CD14-positive monocyte (primary cell): ENCODE results near the gene WDR70. TPM values are rescaled to one million over a fixed set of nuclear protein-coding genes. Genes with fewer than 3 reads are reported as not detected.

Experiments used
- DNase-seq, 3 donors: peaks; one replicate each; pipeline ENCODE4 v3.0.0-alpha.2; 2011 to 2022
- H2AFZ ChIP-seq: 2 replicates; pipeline ENCODE4 v1.6.0; 2012; ENCODE audit warnings: mild to moderate bottlenecking, low read depth, low read length, inconsistent platforms; ENCODE audit not compliant: insufficient read depth, poor library complexity, severe bottlenecking
- H3K27ac ChIP-seq, 2 donors: 1 replicate in 1 of 2; 2 replicates in 1 of 2; pipeline ENCODE4 v1.5.1; 2012 to 2013; ENCODE audit warnings: low read length in 2 of 2, control low read depth in 1 of 2, inconsistent platforms in 1 of 2, low read depth in 1 of 2, mild to moderate bottlenecking in 1 of 2
- H3K27me3 ChIP-seq, 2 donors: one replicate each; pipeline versions ENCODE4 v1.6.0 to v1.6.1; 2011 to 2013; ENCODE audit warnings: low read length in 2 of 2; ENCODE audit not compliant: control insufficient read depth in 2 of 2, insufficient read depth in 2 of 2
- H3K36me3 ChIP-seq, 2 donors: replicated peaks in 1 of 2; 1 replicate in 1 of 2; 2 replicates in 1 of 2; pipeline versions ENCODE4 v1.5.1 to v1.6.1; 2012 to 2013; ENCODE audit warnings: low read length in 2 of 2, control low read depth in 1 of 2, inconsistent platforms in 1 of 2, mild to moderate bottlenecking in 1 of 2; ENCODE audit not compliant: insufficient read depth in 2 of 2, control insufficient read depth in 1 of 2
- H3K4me1 ChIP-seq, 2 donors: 1 replicate in 1 of 2; 2 replicates in 1 of 2; pipeline versions ENCODE4 v1.5.1 to v1.6.1; 2012 to 2013; ENCODE audit warnings: low read length in 2 of 2, control low read depth in 1 of 2, inconsistent platforms in 1 of 2, mild to moderate bottlenecking in 1 of 2, moderate library complexity in 1 of 2; ENCODE audit not compliant: insufficient read depth in 2 of 2, control insufficient read depth in 1 of 2
- H3K4me2 ChIP-seq: replicated peaks from 2 replicates; pipeline ENCODE3; 2012; ENCODE audit warnings: low read length, moderate library complexity, mild to moderate bottlenecking; ENCODE audit not compliant: poor library complexity, severe bottlenecking; ENCODE audit errors: extremely low read depth
- H3K4me3 ChIP-seq, 3 experiments: fragments of 200-600 bp in 1 of 3; sonication (generic) in 1 of 3; replicated peaks in 1 of 3; 1 replicate in 2 of 3; 2 replicates in 1 of 3; pipeline ENCODE4 v1.5.1; 2011 to 2013; ENCODE audit warnings: low read length in 3 of 3, mild to moderate bottlenecking in 3 of 3, control low read depth in 2 of 3, low read depth in 2 of 3, inconsistent platforms in 1 of 3, moderate library complexity in 1 of 3
- H3K79me2 ChIP-seq: 2 replicates; pipeline ENCODE4 v1.6.0; 2012; ENCODE audit warnings: mild to moderate bottlenecking, control low read depth, inconsistent platforms, low read length, moderate library complexity; ENCODE audit not compliant: insufficient read depth
- H3K9ac ChIP-seq: 2 replicates; pipeline ENCODE4 v1.6.0; 2017; ENCODE audit warnings: low read length, mild to moderate bottlenecking; ENCODE audit not compliant: insufficient read depth, poor library complexity, severe bottlenecking
- H3K9me3 ChIP-seq, 2 donors: replicated peaks in 1 of 2; 1 replicate in 1 of 2; 2 replicates in 1 of 2; pipeline versions ENCODE4 v1.5.1 to v1.6.1; 2012 to 2013; ENCODE audit warnings: low read length in 2 of 2, control low read depth in 1 of 2; ENCODE audit not compliant: control insufficient read depth in 1 of 2, insufficient read depth in 1 of 2
- H4K20me1 ChIP-seq: 2 replicates; pipeline ENCODE4 v1.6.0; 2012; ENCODE audit warnings: mild to moderate bottlenecking, low read length, control low read depth, moderate library complexity; ENCODE audit not compliant: insufficient read depth
- H3K27ac Mint-ChIP-seq, 7 donors: one replicate each; pipeline ENCODE4 v1.8.0; 2020; ENCODE audit warnings: mild to moderate bottlenecking in 7 of 7, mixed read lengths in 7 of 7, moderate library complexity in 6 of 7, inconsistent platforms in 2 of 7
- H3K27me3 Mint-ChIP-seq, 3 donors: one replicate each; pipeline ENCODE4 v1.8.0; 2021 to 2022; ENCODE audit warnings: low read depth in 3 of 3, mild to moderate bottlenecking in 3 of 3, mixed read lengths in 3 of 3, moderate library complexity in 3 of 3, inconsistent platforms in 1 of 3
- H3K36me3 Mint-ChIP-seq, 2 donors: one replicate each; pipeline ENCODE4 v1.8.0; 2020; ENCODE audit warnings: mixed read lengths in 2 of 2, inconsistent platforms in 1 of 2, mild to moderate bottlenecking in 1 of 2
- H3K4me1 Mint-ChIP-seq: one replicate; pipeline ENCODE4 v1.8.0; 2020; ENCODE audit warnings: mild to moderate bottlenecking, mixed read lengths
- H3K4me3 Mint-ChIP-seq, 2 donors: one replicate each; pipeline ENCODE4 v1.8.0; 2020; ENCODE audit warnings: mild to moderate bottlenecking in 2 of 2, mixed read lengths in 2 of 2, moderate library complexity in 1 of 2
- H3K9me3 Mint-ChIP-seq, 7 donors: one replicate each; pipeline ENCODE4 v1.8.0; 2020 to 2022; ENCODE audit warnings: mixed read lengths in 7 of 7, mild to moderate bottlenecking in 6 of 7, moderate library complexity in 6 of 7, inconsistent platforms in 2 of 7
- CTCF ChIP-seq: fragments of 200-600 bp; IDR thresholded peaks from one replicate; pipeline ENCODE4 v1.8.0; 2022; ENCODE audit warnings: antibody characterized with exemption, mild to moderate bottlenecking
- WGBS: methylation state at CpG from one replicate; pipeline ENCODE4 v1.1.5; 2013; ENCODE audit warnings: missing lambda C conversion rate; ENCODE audit not compliant: insufficient coverage; 5-methylcytosine and 5-hydroxymethylcytosine counted together
- intact Hi-C, 2 donors: fragments of 100-400 bp; cut with micrococcal nuclease; formaldehyde crosslinking; loops; one replicate each; pipeline versions ENCODE4 v1.15.0 to v1.15.1; 2023
- polyA plus RNA-seq, 3 donors: library from polyadenylated mRNA; depleted of rRNA in 1 of 3; unstranded in 2 of 3; stranded (reverse) in 1 of 3; fragments of 300-500 nt in 2 of 3; fragments of >200 nt in 1 of 3; fragmentation: Illumina TruSeq in 2 of 3; gene quantifications; 1 replicate in 2 of 3; 2 replicates in 1 of 3; pipeline ENCODE4 v1.2.3, GENCODE V29; 2012 to 2021

The WDR70 gene
- polyA plus RNA-seq, 3 donors, result 13.1 to 21.0 (median 19.1) TPM

GRCh38 chr5:37683072-37683471 is 304.0 kb downstream of the WDR70 start:
- Histone ChIP-seq H2AFZ (no peak overlapping the region), H3K9me3 (peaks cover 6 to 17% of the 10 kb centered on the region in 2 donors), H3K4me3 (no peak overlapping the region), H3K27me3 (no peaks in the 10 kb centered on the region), H3K36me3 (no peaks in the 10 kb centered on the region), H3K4me1 (no peaks in the 10 kb centered on the region), H3K79me2 (no peaks in the 10 kb centered on the region), H4K20me1 (no peaks in the 10 kb centered on the region), H3K4me2 (no peak overlapping the region), H3K9ac (no peak overlapping the region), H3K27ac (no peak overlapping the region)
- TF ChIP-seq CTCF, result no peak
- Mint-ChIP-seq H3K4me1 (no peaks in the 10 kb centered on the region), H3K9me3 (peaks cover 17 to 29% (median 21%) of the 10 kb centered on the region in 7 donors), H3K27ac (no peak overlapping the region), H3K4me3 (no peak overlapping the region), H3K36me3 (peaks cover 2 to 10% of the 10 kb centered on the region in 2 donors), H3K27me3 (no peaks in the 10 kb centered on the region)
- intact Hi-C loops, result no loop called here
- DNase-seq, result no peak
- no CpG with 5 or more reads among the region's 1 CpG for WGBS

GRCh38 chr5:37685211-37685610 is 306.1 kb downstream of the WDR70 start:
- TF ChIP-seq CTCF, result no peak
- Mint-ChIP-seq H3K36me3 (peaks cover 7 to 11% of the 10 kb centered on the region in 2 donors), H3K9me3 (peaks cover 13 to 30% (median 22%) of the 10 kb centered on the region in 7 donors), H3K4me1 (no peaks in the 10 kb centered on the region), H3K27ac (no peak overlapping the region), H3K27me3 (peaks cover 0 to 2% (median 0%) of the 10 kb centered on the region in 3 donors), H3K4me3 (no peak overlapping the region)
- Histone ChIP-seq H3K4me1 (no peaks in the 10 kb centered on the region), H3K27ac (no peak overlapping the region), H3K4me2 (no peak overlapping the region), H4K20me1 (no peaks in the 10 kb centered on the region), H3K9me3 (peaks cover 11 to 23% of the 10 kb centered on the region in 2 donors), H3K9ac (no peak overlapping the region), H2AFZ (no peak overlapping the region), H3K27me3 (no peaks in the 10 kb centered on the region), H3K79me2 (no peaks in the 10 kb centered on the region), H3K4me3 (no peak overlapping the region), H3K36me3 (peaks cover 0 to 8% of the 10 kb centered on the region in 2 donors)
- intact Hi-C loops, result no loop called here
- DNase-seq, result no peak
- 100% methylated on average over 1 of the region's 3 CpGs for WGBS
